NCI-H82 treated with DMSO at 0.1 percent for 48 hours (cell line): ENCODE results near the gene HACD3.
A peak's percentile ranks its signal among the peaks of the same experiment; 100 is the strongest.
"Not testable (repeated sequence)": the region's sequence is repeated elsewhere in the genome, so short reads cannot be mapped to it uniquely, and the experiment has no call there.

ENCODE experiments used
- DNase-seq: peaks from one replicate; lab custom pipeline; 2025; ENCODE audit not compliant: unreplicated experiment; lab: John Stamatoyannopoulos, UW

The HACD3 gene

GRCh38 chr15:65549288-65549687, 19.0 kb downstream of the HACD3 start:
- DNase-seq = not testable (repeated sequence)

- no peak for DNase-seq
These were observed 20.4 kb downstream of the HACD3 start for GRCh38 chr15:65550681-65551098.

GRCh38 chr15:65551183-65551582, 20.9 kb downstream of the HACD3 start:
- no peak for DNase-seq

- DNase-seq = not testable (repeated sequence)
These were observed 22.6 kb downstream of the HACD3 start for GRCh38 chr15:65552851-65553250.

GRCh38 chr15:65553691-65554090, 23.4 kb downstream of the HACD3 start:
- DNase-seq = no peak

- no peak for DNase-seq
These were observed 26.4 kb downstream of the HACD3 start for GRCh38 chr15:65556622-65557021.

- DNase-seq = no peak
These were observed 28.1 kb downstream of the HACD3 start for GRCh38 chr15:65558336-65558735.

- DNase-seq = no peak
These were observed 28.9 kb downstream of the HACD3 start for GRCh38 chr15:65558997-65559760.

GRCh38 chr15:65559941-65560340, 29.7 kb downstream of the HACD3 start:
- no peak for DNase-seq

GRCh38 chr15:65561934-65562333, 31.7 kb downstream of the HACD3 start:
- DNase-seq = no peak

GRCh38 chr15:65569728-65570127, 39.5 kb downstream of the HACD3 start:
- no peak for DNase-seq

GRCh38 chr15:65571971-65572370, 41.7 kb downstream of the HACD3 start:
- DNase-seq = no peak

GRCh38 chr15:65576664-65577063, 46.4 kb downstream of the HACD3 start:
- DNase-seq = no peak

GRCh38 chr15:65577129-65577996, 47.1 kb downstream of the HACD3 start:
- no peak for DNase-seq

- DNase-seq = no peak
These were observed 48.9 kb downstream of the HACD3 start for GRCh38 chr15:65578904-65579728.

- no peak for DNase-seq
These were observed 49.5 kb downstream of the HACD3 start for GRCh38 chr15:65579762-65580161.

- DNase-seq = peak; percentile 77
These were observed 50.0 kb downstream of the HACD3 start for GRCh38 chr15:65580287-65580686.

- no peak for DNase-seq
These were observed 53.4 kb downstream of the HACD3 start for GRCh38 chr15:65583701-65584100.

- DNase-seq = no peak
These were observed 54.0 kb downstream of the HACD3 start for GRCh38 chr15:65584241-65584640.

GRCh38 chr15:65587094-65587493, 56.8 kb downstream of the HACD3 start:
- DNase-seq = no peak

GRCh38 chr15:65595960-65596359, 65.7 kb downstream of the HACD3 start:
- no peak for DNase-seq
